ENCODE results near the gene KASH5.

The KASH5 gene

GRCh38 chr19:49436381-49437017, 48.5 kb downstream of the KASH5 start:
- Histone ChIP-seq H3K9me3 (ENCODE audit: insufficient read depth, low read depth, low read length) (no peaks in the 10 kb centered on the region), H3K9ac (ENCODE audit: low read depth, low read length, poor library complexity, severe bottlenecking) (no peak overlapping the region), H3K4me3 (ENCODE audit: low read length, poor library complexity, severe bottlenecking) (no peak overlapping the region), H3K36me3 (ENCODE audit: insufficient read depth, low read length) (no peaks in the 10 kb centered on the region), H3K9me2 (replicated peaks; ENCODE audit: low read depth, low read length) (no peaks in the 10 kb centered on the region), H3K27me3 (ENCODE audit: insufficient read depth, low read length, poor library complexity, severe bottlenecking) (no peaks in the 10 kb centered on the region), H3K79me2 (ENCODE audit: insufficient read depth, low read length) (no peaks in the 10 kb centered on the region), H3K4me2 (ENCODE audit: low read depth, low read length, poor library complexity, severe bottlenecking) (no peak overlapping the region), H2AFZ (ENCODE audit: low read length) (no peak overlapping the region), H3F3A (ENCODE audit: low read depth) (no peaks in the 10 kb centered on the region), H4K20me1 (ENCODE audit: insufficient read depth, low read length, poor library complexity, severe bottlenecking) (no peaks in the 10 kb centered on the region), H3K4me1 (ENCODE audit: insufficient read depth, low read length, poor library complexity, severe bottlenecking) (no peaks in the 10 kb centered on the region)
- TF ChIP-seq EZH2phosphoT487 (IDR thresholded peaks at IDR 0.05; ENCODE audit: borderline replicate concordance) (no peak), CTCF (conservative IDR thresholded peaks at IDR 0.05; ENCODE audit: low read length) (no peak)

GRCh38 chr19:49437231-49437630, 49.2 kb downstream of the KASH5 start:
- H3F3A ChIP-seq (ENCODE audit: low read depth) = no peaks in the 10 kb centered on the region
- H3K9me2 ChIP-seq (replicated peaks; ENCODE audit: low read depth, low read length) = no peaks in the 10 kb centered on the region
- no peak overlapping the region for H3K4me3 ChIP-seq (ENCODE audit: low read length, poor library complexity, severe bottlenecking)
- H3K9me3 ChIP-seq (ENCODE audit: insufficient read depth, low read depth, low read length) = no peaks in the 10 kb centered on the region
- no peak overlapping the region for H3K4me2 ChIP-seq (ENCODE audit: low read depth, low read length, poor library complexity, severe bottlenecking)
- H3K27me3 ChIP-seq (ENCODE audit: insufficient read depth, low read length, poor library complexity, severe bottlenecking) = no peaks in the 10 kb centered on the region
- H3K36me3 ChIP-seq (ENCODE audit: insufficient read depth, low read length) = no peaks in the 10 kb centered on the region
- H3K4me1 ChIP-seq (ENCODE audit: insufficient read depth, low read length, poor library complexity, severe bottlenecking) = peaks cover 2% of the 10 kb centered on the region
- H3K79me2 ChIP-seq (ENCODE audit: insufficient read depth, low read length) = no peaks in the 10 kb centered on the region
- no peak overlapping the region for H2AFZ ChIP-seq (ENCODE audit: low read length)
- no peaks in the 10 kb centered on the region for H4K20me1 ChIP-seq (ENCODE audit: insufficient read depth, low read length, poor library complexity, severe bottlenecking)
- H3K9ac ChIP-seq (ENCODE audit: low read depth, low read length, poor library complexity, severe bottlenecking) = no peak overlapping the region
- TF ChIP-seq CTCF (conservative IDR thresholded peaks at IDR 0.05; ENCODE audit: low read length) (no peak), EZH2phosphoT487 (IDR thresholded peaks at IDR 0.05; ENCODE audit: borderline replicate concordance) (no peak)

- H3K4me3 ChIP-seq (ENCODE audit: low read length, poor library complexity, severe bottlenecking) = no peak overlapping the region
- no peaks in the 10 kb centered on the region for H3K9me3 ChIP-seq (ENCODE audit: insufficient read depth, low read depth, low read length)
- no peak overlapping the region for H3K4me2 ChIP-seq (ENCODE audit: low read depth, low read length, poor library complexity, severe bottlenecking)
- no peaks in the 10 kb centered on the region for H4K20me1 ChIP-seq (ENCODE audit: insufficient read depth, low read length, poor library complexity, severe bottlenecking)
- TF ChIP-seq EZH2phosphoT487 (IDR thresholded peaks at IDR 0.05; ENCODE audit: borderline replicate concordance) (no peak), CTCF (conservative IDR thresholded peaks at IDR 0.05; ENCODE audit: low read length) (no peak)
- no peaks in the 10 kb centered on the region for H3K79me2 ChIP-seq (ENCODE audit: insufficient read depth, low read length)
- H3F3A ChIP-seq (ENCODE audit: low read depth) = no peaks in the 10 kb centered on the region
- H3K9me2 ChIP-seq (replicated peaks; ENCODE audit: low read depth, low read length) = no peaks in the 10 kb centered on the region
- no peaks in the 10 kb centered on the region for H3K27me3 ChIP-seq (ENCODE audit: insufficient read depth, low read length, poor library complexity, severe bottlenecking)
- no peak overlapping the region for H3K9ac ChIP-seq (ENCODE audit: low read depth, low read length, poor library complexity, severe bottlenecking)
- no peak overlapping the region for H2AFZ ChIP-seq (ENCODE audit: low read length)
- H3K36me3 ChIP-seq (ENCODE audit: insufficient read depth, low read length) = no peaks in the 10 kb centered on the region
- H3K4me1 ChIP-seq (ENCODE audit: insufficient read depth, low read length, poor library complexity, severe bottlenecking) = peaks cover 5% of the 10 kb centered on the region
These were observed 50.2 kb downstream of the KASH5 start for GRCh38 chr19:49438261-49438660.

Data from Loucy (cell line).